ENCODE measurements around the gene TMEM119. TPM values are rescaled to one million over a fixed set of nuclear protein-coding genes. Genes with fewer than 3 reads are reported as not detected.

Gene TMEM119
- total RNA-seq, 2 experiments from 2014 or later, result 0.16 to 0.20 TPM

- no peaks in the 10 kb centered on the region for H3K27me3 Mint-ChIP-seq
- H3K4me3 Mint-ChIP-seq, result no peak overlapping the region
- DNase-seq, result no peak
- H3K9me3 Mint-ChIP-seq (ENCODE audit: low read depth), result no peaks in the 10 kb centered on the region
- H3K27ac Mint-ChIP-seq, result peak overlapping the region; percentile 40
- ATAC-seq, result no peak
- peaks cover 47% of the 10 kb centered on the region for H3K36me3 Mint-ChIP-seq
- CTCF ChIA-PET, result interaction anchor here (4.0 to 16.9 kb wide), 3 partner anchors 51 to 237 kb away, joined by 24 to 382 read pairs (median 32); partner anchors contain the start of gene SELPLG
- H3K4me1 Mint-ChIP-seq, result peaks cover 75% of the 10 kb centered on the region
These were observed 31.4 kb downstream of the TMEM119 start for GRCh38 chr12:108566452-108566851.

- no peak overlapping the region for H3K4me3 Mint-ChIP-seq
These were observed 31.9 kb downstream of the TMEM119 start for GRCh38 chr12:108565976-108566375.

GRCh38 chr12:108565146-108565545, 32.7 kb downstream of the TMEM119 start:
- H3K27me3 Mint-ChIP-seq, result no peaks in the 10 kb centered on the region
- DNase-seq (peak; percentile 9), ATAC-seq (no peak)
- peak overlapping the region; percentile 30 for H3K27ac Mint-ChIP-seq
- H3K9me3 Mint-ChIP-seq (ENCODE audit: low read depth), result no peaks in the 10 kb centered on the region
- CTCF ChIA-PET, result interaction anchor here (1.1 to 16.9 kb wide), 7 partner anchors 17 to 386 kb away, joined by 3 to 382 read pairs (median 8); partner anchors contain the start of gene SELPLG
- H3K4me1 Mint-ChIP-seq, result peaks cover 65% of the 10 kb centered on the region
- H3K4me3 Mint-ChIP-seq, result no peak overlapping the region
- H3K36me3 Mint-ChIP-seq, result peaks cover 45% of the 10 kb centered on the region

More at GRCh38 chr12:108565976-108566375, 31.9 kb downstream of the TMEM119 start:
- DNase-seq (peak; percentile 65), ATAC-seq (no peak)
- peak overlapping the region; percentile 30 for H3K27ac Mint-ChIP-seq
- H3K36me3 Mint-ChIP-seq, result peaks cover 47% of the 10 kb centered on the region
- H3K9me3 Mint-ChIP-seq (ENCODE audit: low read depth), result no peaks in the 10 kb centered on the region
- H3K4me1 Mint-ChIP-seq, result peaks cover 71% of the 10 kb centered on the region
- CTCF ChIA-PET, result interaction anchor here (0.8 to 16.9 kb wide), 4 partner anchors 52 to 238 kb away, joined by 3 to 382 read pairs (median 28); partner anchors contain the start of gene SELPLG
- H3K27me3 Mint-ChIP-seq, result no peaks in the 10 kb centered on the region

GRCh38 chr12:108564724-108565123, 33.2 kb downstream of the TMEM119 start:
- H3K36me3 Mint-ChIP-seq, result peaks cover 47% of the 10 kb centered on the region
- DNase-seq (peak; percentile 23), ATAC-seq (no peak)
- no peak overlapping the region for H3K27ac Mint-ChIP-seq
- H3K27me3 Mint-ChIP-seq, result no peaks in the 10 kb centered on the region
- CTCF ChIA-PET, result interaction anchor here (1.1 to 16.9 kb wide), 8 partner anchors 17 to 386 kb away, joined by 3 to 382 read pairs (median 7); partner anchors contain the start of gene SELPLG
- H3K4me1 Mint-ChIP-seq, result peaks cover 67% of the 10 kb centered on the region
- H3K4me3 Mint-ChIP-seq, result no peak overlapping the region
- no peaks in the 10 kb centered on the region for H3K9me3 Mint-ChIP-seq (ENCODE audit: low read depth)

GRCh38 chr12:108563804-108564151, 34.1 kb downstream of the TMEM119 start:
- Mint-ChIP-seq H3K27me3 (no peaks in the 10 kb centered on the region), H3K4me1 (peaks cover 66% of the 10 kb centered on the region), H3K36me3 (peaks cover 50% of the 10 kb centered on the region), H3K27ac (peak overlapping the region; percentile 99), H3K9me3 (ENCODE audit: low read depth) (no peaks in the 10 kb centered on the region), H3K4me3 (peak overlapping the region; percentile 97)
- DNase-seq (no peak), ATAC-seq (no peak)
- CTCF ChIA-PET, result interaction anchor here (0.7 to 16.9 kb wide), 14 partner anchors 9 to 387 kb away, joined by 3 to 382 read pairs (median 3); partner anchors contain the start of gene SELPLG

DNA sequence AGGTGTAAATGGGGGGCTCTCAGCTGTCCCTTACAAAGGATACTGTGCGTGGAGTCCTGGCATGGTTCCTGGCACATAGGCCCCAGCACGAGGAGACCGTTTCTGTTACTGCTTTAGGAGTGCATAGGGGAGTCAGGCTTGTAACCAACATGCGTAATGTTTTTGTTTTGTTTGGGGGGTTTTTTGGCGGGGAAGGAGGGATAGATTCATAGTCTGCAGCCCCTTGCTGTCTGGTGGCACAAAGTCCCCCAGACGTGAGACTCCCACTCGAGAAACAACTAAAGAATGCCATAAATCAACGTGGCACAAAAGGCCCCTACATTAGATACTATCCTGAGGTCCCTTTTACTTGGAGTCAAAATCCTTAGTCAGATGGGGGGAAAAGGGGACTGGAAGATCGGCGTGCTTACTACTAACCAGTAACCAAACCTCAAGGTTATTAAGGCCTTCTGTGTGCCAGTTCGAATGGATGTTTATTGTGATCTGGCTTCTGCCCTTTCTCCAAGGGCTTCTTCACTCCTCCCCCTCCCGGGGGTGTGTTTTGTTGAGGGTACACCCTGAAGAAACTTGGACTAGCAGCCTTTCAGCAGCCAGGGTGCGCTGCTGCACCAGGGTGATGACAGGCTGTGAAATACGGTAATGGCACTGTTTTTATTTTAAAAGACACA, 34.6 kb downstream of the TMEM119 start:
- Mint-ChIP-seq H3K9me3 (ENCODE audit: low read depth) (no peaks in the 10 kb centered on the region), H3K36me3 (peaks cover 50% of the 10 kb centered on the region), H3K4me3 (peak overlapping the region; percentile 97), H3K27ac (peak overlapping the region; percentile 99), H3K27me3 (no peaks in the 10 kb centered on the region), H3K4me1 (peaks cover 65% of the 10 kb centered on the region)
- CTCF ChIA-PET, result interaction anchor here (0.7 to 16.9 kb wide), 20 partner anchors 8 to 532 kb away, joined by 3 to 382 read pairs (median 4); partner anchors contain the start of genes ALKBH2 and SELPLG
- peak; percentile 93 for DNase-seq
- ATAC-seq, result peak; percentile 62

DNA sequence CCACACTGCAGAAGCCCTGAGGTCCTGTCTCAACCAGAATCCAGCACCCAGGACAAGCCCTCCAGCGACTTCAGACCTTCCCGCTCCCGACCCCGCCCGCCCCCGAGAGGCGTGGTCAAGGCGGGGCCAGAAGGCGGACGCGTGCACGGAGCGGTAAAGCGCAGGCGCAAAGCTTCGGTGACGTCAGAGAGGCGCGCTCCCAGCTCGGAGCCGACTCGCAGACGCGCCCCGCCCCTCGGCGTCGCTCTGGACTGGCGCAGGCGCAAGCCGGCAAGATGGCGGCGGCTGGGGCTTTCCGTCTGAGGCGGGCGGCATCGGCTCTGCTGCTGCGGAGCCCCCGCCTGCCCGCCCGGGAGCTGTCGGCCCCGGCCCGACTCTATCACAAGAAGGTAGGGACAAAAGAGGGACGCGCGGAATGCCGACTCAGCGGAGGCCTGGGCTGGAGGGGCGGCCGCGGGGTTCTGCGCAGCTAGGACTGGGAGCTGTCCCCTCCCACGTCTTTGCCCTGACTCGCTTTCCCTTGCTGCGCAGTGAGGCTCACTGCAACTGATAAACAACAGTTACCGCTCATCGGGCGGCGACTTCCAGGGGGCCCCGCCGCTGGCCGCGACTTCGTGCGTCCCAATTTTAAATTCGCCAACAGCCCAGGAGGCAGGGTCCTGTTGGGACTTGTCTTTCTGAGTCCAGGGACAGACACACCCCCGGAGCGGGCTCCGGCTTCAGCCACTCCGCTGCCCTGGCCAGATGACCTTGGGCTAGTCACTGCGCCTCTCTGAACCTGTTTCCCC, 35.3 kb downstream of the TMEM119 start, which contains the start of gene ISCU:
ISCU (plus strand) TSS at position 249 of the 788 bp plus-strand sequence; CDS start at position 276, 27 bp downstream.
- H3K36me3 Mint-ChIP-seq, result peaks cover 48% of the 10 kb centered on the region
- CTCF ChIA-PET, result interaction anchor here (0.9 to 16.9 kb wide), 15 partner anchors 9 to 533 kb away, joined by 3 to 382 read pairs (median 6); partner anchors contain the start of genes ALKBH2, FICD and SELPLG
- peak within 1 kb of the TSS; percentile 97 for H3K4me3 Mint-ChIP-seq
- DNase-seq, result peak; percentile 98
- peaks cover 62% of the 10 kb centered on the region for H3K4me1 Mint-ChIP-seq
- peak within 1 kb of the TSS; percentile 99 for H3K27ac Mint-ChIP-seq
- no peaks in the 10 kb centered on the region for H3K27me3 Mint-ChIP-seq
- ATAC-seq, result peak; percentile 75
- no peaks in the 10 kb centered on the region for H3K9me3 Mint-ChIP-seq (ENCODE audit: low read depth)

GRCh38 chr12:108561852-108562347, 36.0 kb downstream of the TMEM119 start:
- Mint-ChIP-seq H3K27ac (peak overlapping the region; percentile 99), H3K9me3 (ENCODE audit: low read depth) (no peaks in the 10 kb centered on the region), H3K27me3 (no peaks in the 10 kb centered on the region), H3K36me3 (peaks cover 45% of the 10 kb centered on the region), H3K4me3 (peak overlapping the region; percentile 97), H3K4me1 (peaks cover 60% of the 10 kb centered on the region)
- CTCF ChIA-PET, result interaction anchor here (0.9 to 16.9 kb wide), 16 partner anchors 8 to 534 kb away, joined by 3 to 382 read pairs (median 6); partner anchors contain the start of genes ALKBH2, FICD and SELPLG
- DNase-seq (no peak), ATAC-seq (no peak)

GRCh38 chr12:108560752-108561719, 36.8 kb downstream of the TMEM119 start, which contains the start of gene SART3:
Gene SART3, minus strand, starts transcription at chr12:108561173. Its CDS starts 19 bp downstream, at chr12:108561154.
- peak within 1 kb of the TSS; percentile 97 for H3K4me3 Mint-ChIP-seq
- no peaks in the 10 kb centered on the region for H3K27me3 Mint-ChIP-seq
- peak within 1 kb of the TSS; percentile 99 for H3K27ac Mint-ChIP-seq
- H3K9me3 Mint-ChIP-seq (ENCODE audit: low read depth), result no peaks in the 10 kb centered on the region
- CTCF ChIA-PET, result interaction anchor here (0.9 to 16.9 kb wide), 11 partner anchors 8 to 532 kb away, joined by 3 to 382 read pairs (median 5); partner anchors contain the start of genes ALKBH2 and FICD
- ATAC-seq (peak; percentile 43), DNase-seq (peak; percentile 89)
- H3K4me1 Mint-ChIP-seq, result peaks cover 62% of the 10 kb centered on the region
- peaks cover 44% of the 10 kb centered on the region for H3K36me3 Mint-ChIP-seq

GRCh38 chr12:108560321-108560721, 37.6 kb downstream of the TMEM119 start:
- Mint-ChIP-seq H3K27ac (peak overlapping the region; percentile 99), H3K4me1 (peaks cover 62% of the 10 kb centered on the region), H3K9me3 (ENCODE audit: low read depth) (no peaks in the 10 kb centered on the region), H3K36me3 (peaks cover 38% of the 10 kb centered on the region), H3K27me3 (no peaks in the 10 kb centered on the region), H3K4me3 (peak overlapping the region; percentile 97)
- DNase-seq, result no peak
- no peak for ATAC-seq
- CTCF ChIA-PET, result interaction anchor here (1.3 to 16.9 kb wide), 9 partner anchors 9 to 532 kb away, joined by 3 to 382 read pairs (median 5); partner anchors contain the start of genes ALKBH2 and FICD

GRCh38 chr12:108559748-108560147, 38.1 kb downstream of the TMEM119 start:
- H3K36me3 Mint-ChIP-seq, result peaks cover 37% of the 10 kb centered on the region
- ATAC-seq, result no peak

More at GRCh38 chr12:108559748-108560147, 38.1 kb downstream of the TMEM119 start:
- peak overlapping the region; percentile 99 for H3K27ac Mint-ChIP-seq
- H3K4me3 Mint-ChIP-seq, result peak overlapping the region; percentile 97
- no peaks in the 10 kb centered on the region for H3K9me3 Mint-ChIP-seq (ENCODE audit: low read depth)
- H3K4me1 Mint-ChIP-seq, result peaks cover 63% of the 10 kb centered on the region
- peak; percentile 45 for DNase-seq
- no peaks in the 10 kb centered on the region for H3K27me3 Mint-ChIP-seq
- CTCF ChIA-PET, result interaction anchor here (0.7 to 16.9 kb wide), 7 partner anchors 10 to 533 kb away, joined by 3 to 382 read pairs (median 5); partner anchors contain the start of gene ALKBH2

Measured in activated CD8-positive, alpha-beta memory T cell treated with anti-CD3 and anti-CD28 coated beads, Interleukin-2, amount 10 ng/mL, durations not matched to agents 7 days and 5 days (primary cell).